Loucy (cell line): Measurements from ENCODE around the gene MRPS6.

Experiments
- CTCF ChIP-seq: fragments of 200-600 bp; sonication (generic); conservative IDR thresholded peaks from 2 replicates; pipeline ENCODE4 v1.5.1; 2014; ENCODE audit warnings: mild to moderate bottlenecking, antibody characterized with exemption, low read length
- EZH2phosphoT487 ChIP-seq: fragments of 200-600 bp; IDR thresholded peaks from 2 replicates; pipeline ENCODE4 v1.6.1; 2018; ENCODE audit warnings: antibody characterized with exemption, mild to moderate bottlenecking, moderate library complexity, borderline replicate concordance

GRCh38 chr21:34061983-34062382 lies 11.4 kb upstream of the MRPS6 start:
- TF ChIP-seq CTCF, result no peak
- no peak for TF ChIP-seq EZH2phosphoT487
